K562 (cell line): ENCODE results near the gene CACNA2D3.

ENCODE experiments used
- JUND ChIP-seq, 2 experiments: IDR thresholded peaks; 2 replicates in 1 of 2; 3 replicates in 1 of 2; pipeline ENCODE4 v1.6.1; 2011; ENCODE audit warnings: borderline replicate concordance in 2 of 2, low read depth in 2 of 2, low read length in 2 of 2, improper control_type of control experiment in 1 of 2, missing biosample characterization in 1 of 2, missing genetic modification characterization in 1 of 2, missing genetic modification reagents in 1 of 2
- KAT8 ChIP-seq: fragments of 450-650 bp; IDR thresholded peaks from 2 replicates; pipeline ENCODE4 v1.6.1; 2016; ENCODE audit warnings: low read depth, mild to moderate bottlenecking
- KDM4B ChIP-seq, 2 experiments: fragments of 450-650 bp in 1 of 2; sonication (generic) in 1 of 2; IDR thresholded peaks; 2 replicates each; pipeline ENCODE4 v1.6.1; 2016 to 2017; ENCODE audit warnings: borderline replicate concordance in 2 of 2, antibody characterized with exemption in 1 of 2, low read depth in 1 of 2, mild to moderate bottlenecking in 1 of 2
- POLR2AphosphoS5 ChIP-seq: IDR thresholded peaks from 2 replicates; pipeline ENCODE4 v1.6.1; 2011; ENCODE audit warnings: mild to moderate bottlenecking, low read depth, low read length, moderate library complexity; ENCODE audit not compliant: control insufficient read depth, insufficient read depth
- TF ChIP-seq, protein P1 (sequence below), 3 experiments: fragments of 200-800 bp in 1 of 3; sonication (Bioruptor generic) in 1 of 3; sonication (generic) in 1 of 3; formaldehyde crosslinking in 1 of 3; IDR thresholded peaks; 2 replicates each; pipeline versions ENCODE4 v1.6.1 to v1.8.0; 2016 to 2022; ENCODE audit warnings: mild to moderate bottlenecking in 2 of 3, missing compliant biosample characterization in 2 of 3, missing genetic modification characterization in 2 of 3, missing genetic modification reagents in 1 of 3
- TF ChIP-seq, protein P2 (sequence below), 3 experiments: IDR thresholded peaks in 2 of 3; conservative IDR thresholded peaks in 1 of 3; 2 replicates each; pipeline ENCODE4 v1.5.1; 2011 to 2012; ENCODE audit warnings: low read length in 3 of 3, mild to moderate bottlenecking in 3 of 3, control low read depth in 2 of 3, improper control_type of control experiment in 1 of 3, inconsistent platforms in 1 of 3, low read depth in 1 of 3, mixed read lengths in 1 of 3, moderate library complexity in 1 of 3; ENCODE audit not compliant: insufficient read depth in 2 of 3
- TF ChIP-seq, protein P3 (sequence below): sonication (generic); formaldehyde crosslinking; IDR thresholded peaks from 2 replicates; pipeline ENCODE4 v1.8.1; 2023; ENCODE audit warnings: missing genetic modification reagents, mild to moderate bottlenecking, borderline replicate concordance

GRCh38 chr3:54299169-54299935 lies 177.0 kb downstream of the CACNA2D3 start:
- TF ChIP-seq KAT8: no peak
- no peak for TF ChIP-seq KDM4B (IDR thresholded peaks at IDR 0.05; ENCODE audit: borderline replicate concordance in 2 of 2, low read depth in 1 of 2)
- TF ChIP-seq JUND (IDR thresholded peaks at IDR 0.05; ENCODE audit: borderline replicate concordance, low read depth, low read length): no peak
- TF ChIP-seq JUND (tag; IDR thresholded peaks at IDR 0.05; ENCODE audit: borderline replicate concordance, low read depth, low read length): no peak
- no peak for TF ChIP-seq POLR2AphosphoS5
- TF ChIP-seq, protein P1, sequence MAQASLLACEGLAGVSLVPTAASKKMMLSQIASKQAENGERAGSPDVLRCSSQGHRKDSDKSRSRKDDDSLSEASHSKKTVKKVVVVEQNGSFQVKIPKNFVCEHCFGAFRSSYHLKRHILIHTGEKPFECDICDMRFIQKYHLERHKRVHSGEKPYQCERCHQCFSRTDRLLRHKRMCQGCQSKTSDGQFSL (CRISPR knock-in tag; IDR thresholded peaks at IDR 0.05): no peak
- TF ChIP-seq, protein P1 (tag; IDR thresholded peaks at IDR 0.05): no peak
- TF ChIP-seq, protein P2, sequence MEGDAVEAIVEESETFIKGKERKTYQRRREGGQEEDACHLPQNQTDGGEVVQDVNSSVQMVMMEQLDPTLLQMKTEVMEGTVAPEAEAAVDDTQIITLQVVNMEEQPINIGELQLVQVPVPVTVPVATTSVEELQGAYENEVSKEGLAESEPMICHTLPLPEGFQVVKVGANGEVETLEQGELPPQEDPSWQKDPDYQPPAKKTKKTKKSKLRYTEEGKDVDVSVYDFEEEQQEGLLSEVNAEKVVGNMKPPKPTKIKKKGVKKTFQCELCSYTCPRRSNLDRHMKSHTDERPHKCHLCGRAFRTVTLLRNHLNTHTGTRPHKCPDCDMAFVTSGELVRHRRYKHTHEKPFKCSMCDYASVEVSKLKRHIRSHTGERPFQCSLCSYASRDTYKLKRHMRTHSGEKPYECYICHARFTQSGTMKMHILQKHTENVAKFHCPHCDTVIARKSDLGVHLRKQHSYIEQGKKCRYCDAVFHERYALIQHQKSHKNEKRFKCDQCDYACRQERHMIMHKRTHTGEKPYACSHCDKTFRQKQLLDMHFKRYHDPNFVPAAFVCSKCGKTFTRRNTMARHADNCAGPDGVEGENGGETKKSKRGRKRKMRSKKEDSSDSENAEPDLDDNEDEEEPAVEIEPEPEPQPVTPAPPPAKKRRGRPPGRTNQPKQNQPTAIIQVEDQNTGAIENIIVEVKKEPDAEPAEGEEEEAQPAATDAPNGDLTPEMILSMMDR (IDR thresholded peaks at IDR 0.05 in 2 of 3, conservative IDR thresholded peaks at IDR 0.05 in 1 of 3; ENCODE audit: insufficient read depth in 2 of 3, low read depth in 1 of 3, low read length in 3 of 3): no peak
- TF ChIP-seq, protein P3, sequence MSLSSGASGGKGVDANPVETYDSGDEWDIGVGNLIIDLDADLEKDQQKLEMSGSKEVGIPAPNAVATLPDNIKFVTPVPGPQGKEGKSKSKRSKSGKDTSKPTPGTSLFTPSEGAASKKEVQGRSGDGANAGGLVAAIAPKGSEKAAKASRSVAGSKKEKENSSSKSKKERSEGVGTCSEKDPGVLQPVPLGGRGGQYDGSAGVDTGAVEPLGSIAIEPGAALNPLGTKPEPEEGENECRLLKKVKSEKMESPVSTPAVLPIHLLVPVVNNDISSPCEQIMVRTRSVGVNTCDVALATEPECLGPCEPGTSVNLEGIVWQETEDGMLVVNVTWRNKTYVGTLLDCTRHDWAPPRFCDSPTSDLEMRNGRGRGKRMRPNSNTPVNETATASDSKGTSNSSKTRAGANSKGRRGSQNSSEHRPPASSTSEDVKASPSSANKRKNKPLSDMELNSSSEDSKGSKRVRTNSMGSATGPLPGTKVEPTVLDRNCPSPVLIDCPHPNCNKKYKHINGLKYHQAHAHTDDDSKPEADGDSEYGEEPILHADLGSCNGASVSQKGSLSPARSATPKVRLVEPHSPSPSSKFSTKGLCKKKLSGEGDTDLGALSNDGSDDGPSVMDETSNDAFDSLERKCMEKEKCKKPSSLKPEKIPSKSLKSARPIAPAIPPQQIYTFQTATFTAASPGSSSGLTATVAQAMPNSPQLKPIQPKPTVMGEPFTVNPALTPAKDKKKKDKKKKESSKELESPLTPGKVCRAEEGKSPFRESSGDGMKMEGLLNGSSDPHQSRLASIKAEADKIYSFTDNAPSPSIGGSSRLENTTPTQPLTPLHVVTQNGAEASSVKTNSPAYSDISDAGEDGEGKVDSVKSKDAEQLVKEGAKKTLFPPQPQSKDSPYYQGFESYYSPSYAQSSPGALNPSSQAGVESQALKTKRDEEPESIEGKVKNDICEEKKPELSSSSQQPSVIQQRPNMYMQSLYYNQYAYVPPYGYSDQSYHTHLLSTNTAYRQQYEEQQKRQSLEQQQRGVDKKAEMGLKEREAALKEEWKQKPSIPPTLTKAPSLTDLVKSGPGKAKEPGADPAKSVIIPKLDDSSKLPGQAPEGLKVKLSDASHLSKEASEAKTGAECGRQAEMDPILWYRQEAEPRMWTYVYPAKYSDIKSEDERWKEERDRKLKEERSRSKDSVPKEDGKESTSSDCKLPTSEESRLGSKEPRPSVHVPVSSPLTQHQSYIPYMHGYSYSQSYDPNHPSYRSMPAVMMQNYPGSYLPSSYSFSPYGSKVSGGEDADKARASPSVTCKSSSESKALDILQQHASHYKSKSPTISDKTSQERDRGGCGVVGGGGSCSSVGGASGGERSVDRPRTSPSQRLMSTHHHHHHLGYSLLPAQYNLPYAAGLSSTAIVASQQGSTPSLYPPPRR: no peak
